ENCODE data around the gene ADAMTS12.

Gene ADAMTS12

DNA sequence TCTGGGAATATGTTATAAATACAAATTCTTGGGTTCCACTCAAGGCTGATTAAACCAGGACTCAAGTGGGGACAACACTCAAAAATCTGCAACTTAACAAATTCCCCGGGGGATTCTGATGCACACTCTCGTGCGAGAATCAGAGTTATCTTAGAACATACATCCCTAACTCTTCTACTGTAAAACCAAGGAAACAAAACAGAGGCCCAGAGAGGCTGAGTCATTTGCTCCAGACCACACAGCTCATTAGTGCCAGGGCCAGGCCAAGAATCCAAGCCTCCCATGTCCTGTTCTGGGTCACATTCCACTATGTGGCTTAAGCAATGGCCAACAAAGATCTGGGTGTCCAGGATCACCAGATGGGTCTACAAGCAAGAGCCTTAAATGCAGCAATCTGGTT is 166.0 kb downstream of the ADAMTS12 start:
- Histone ChIP-seq H3K36me3 (ENCODE audit: insufficient read depth, low read length) (no peaks in the 10 kb centered on the region), H3K27ac (ENCODE audit: low read depth, low read length) (no peak overlapping the region), H3K27me3 (ENCODE audit: control insufficient read depth in 1 of 2, insufficient read depth in 2 of 2, low read length in 2 of 2) (no peaks in the 10 kb centered on the region), H3K4me1 (ENCODE audit: insufficient read depth, low read length) (peaks cover 12% of the 10 kb centered on the region), H3K9me3 (ENCODE audit: low read length) (no peaks in the 10 kb centered on the region), H3K9ac (ENCODE audit: low read length) (no peak overlapping the region), H3K4me3 (ENCODE audit: low read depth in 1 of 2, low read length in 2 of 2) (no peak overlapping the region)

DNA sequence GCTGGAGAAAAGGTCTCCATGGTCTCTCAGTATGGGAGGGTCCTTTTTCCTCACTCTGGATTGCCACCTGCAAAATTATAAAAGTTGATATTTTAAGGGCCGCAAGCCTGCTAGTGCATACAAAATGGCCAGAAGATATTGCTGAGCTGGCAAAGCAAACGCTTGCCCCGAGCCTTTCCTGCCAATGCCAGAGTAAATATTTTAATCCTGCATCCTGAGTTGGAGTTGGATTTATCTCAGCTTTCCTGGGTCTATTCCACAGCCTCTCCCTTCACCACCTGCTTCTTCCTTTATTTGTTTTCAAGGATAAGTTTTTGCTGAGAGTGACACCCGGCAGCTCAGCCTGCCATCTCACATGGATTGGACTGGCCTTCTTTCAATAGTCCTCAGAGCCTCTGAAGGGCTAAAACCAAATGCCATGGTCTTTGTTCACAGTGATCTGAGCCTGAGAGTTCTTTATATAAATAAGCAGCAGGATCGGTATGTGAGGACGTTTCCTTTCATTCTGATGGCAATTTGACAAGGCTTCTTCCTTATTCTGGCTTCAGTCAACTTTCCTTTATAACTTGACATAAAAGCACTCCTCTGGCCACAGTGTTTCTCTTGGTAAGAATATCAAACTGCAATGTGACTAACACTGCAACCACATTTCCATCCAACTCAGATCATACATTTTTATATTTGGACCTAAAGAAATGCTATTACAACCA is 170.1 kb downstream of the ADAMTS12 start:
- Histone ChIP-seq H3K36me3 (ENCODE audit: insufficient read depth, low read length) (no peaks in the 10 kb centered on the region), H3K27me3 (ENCODE audit: control insufficient read depth in 1 of 2, insufficient read depth in 2 of 2, low read length in 2 of 2) (no peaks in the 10 kb centered on the region), H3K27ac (ENCODE audit: low read depth, low read length) (no peak overlapping the region), H3K4me1 (ENCODE audit: insufficient read depth, low read length) (peaks cover 15% of the 10 kb centered on the region), H3K4me3 (ENCODE audit: low read depth in 1 of 2, low read length in 2 of 2) (no peak overlapping the region), H3K9me3 (ENCODE audit: low read length) (no peaks in the 10 kb centered on the region), H3K9ac (ENCODE audit: low read length) (no peak overlapping the region)

DNA sequence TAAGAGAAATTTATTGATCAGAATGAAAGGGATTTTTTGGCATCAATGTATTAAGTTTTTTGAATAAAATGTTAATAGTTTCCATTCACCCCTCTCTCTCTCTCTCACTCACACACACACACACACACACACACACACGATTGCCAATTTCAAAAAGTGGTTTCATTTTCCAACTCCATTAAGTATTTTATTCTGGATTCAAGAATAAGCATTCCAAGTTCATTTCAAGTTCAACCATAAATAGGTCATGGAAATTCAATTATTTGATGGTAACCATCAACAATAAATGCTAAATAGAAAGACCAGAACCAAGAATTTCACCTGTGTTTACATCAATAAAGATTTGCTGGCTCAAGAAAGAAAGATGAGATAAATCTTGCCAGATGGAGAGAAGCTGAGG is 171.6 kb downstream of the ADAMTS12 start:
- Histone ChIP-seq H3K36me3 (ENCODE audit: insufficient read depth, low read length) (no peaks in the 10 kb centered on the region), H3K9me3 (ENCODE audit: low read length) (no peaks in the 10 kb centered on the region), H3K4me1 (ENCODE audit: insufficient read depth, low read length) (peaks cover 15% of the 10 kb centered on the region), H3K27ac (ENCODE audit: low read depth, low read length) (no peak overlapping the region), H3K4me3 (ENCODE audit: low read depth in 1 of 2, low read length in 2 of 2) (no peak overlapping the region), H3K27me3 (ENCODE audit: control insufficient read depth in 1 of 2, insufficient read depth in 2 of 2, low read length in 2 of 2) (no peaks in the 10 kb centered on the region), H3K9ac (ENCODE audit: low read length) (no peak overlapping the region)

DNA sequence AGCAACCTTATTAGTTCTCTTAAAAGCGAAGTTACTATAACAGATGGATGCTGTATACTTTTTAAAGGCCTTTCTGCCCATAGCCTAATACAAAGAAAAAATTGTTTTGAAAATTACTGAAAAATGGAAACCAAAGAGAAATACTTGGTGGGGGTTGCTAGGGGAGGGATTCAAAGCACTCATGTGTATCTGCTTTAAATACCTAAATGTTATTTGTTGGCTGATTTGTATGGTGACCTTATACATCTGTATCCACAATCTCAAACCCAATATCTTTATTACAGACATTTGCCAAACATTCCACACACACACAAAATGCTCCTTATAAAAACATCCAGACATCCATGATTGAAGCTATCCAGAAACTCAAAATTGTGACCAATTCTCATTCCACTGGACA is 172.0 kb downstream of the ADAMTS12 start:
- no peaks in the 10 kb centered on the region for H3K9me3 ChIP-seq (ENCODE audit: low read length)
- H3K27me3 ChIP-seq (ENCODE audit: control insufficient read depth in 1 of 2, insufficient read depth in 2 of 2, low read length in 2 of 2) = no peaks in the 10 kb centered on the region
- no peak overlapping the region for H3K27ac ChIP-seq (ENCODE audit: low read depth, low read length)
- no peak overlapping the region for H3K9ac ChIP-seq (ENCODE audit: low read length)
- peaks cover 15% of the 10 kb centered on the region for H3K4me1 ChIP-seq (ENCODE audit: insufficient read depth, low read length)
- no peak overlapping the region for H3K4me3 ChIP-seq (ENCODE audit: low read depth in 1 of 2, low read length in 2 of 2)
- no peaks in the 10 kb centered on the region for H3K36me3 ChIP-seq (ENCODE audit: insufficient read depth, low read length)

DNA sequence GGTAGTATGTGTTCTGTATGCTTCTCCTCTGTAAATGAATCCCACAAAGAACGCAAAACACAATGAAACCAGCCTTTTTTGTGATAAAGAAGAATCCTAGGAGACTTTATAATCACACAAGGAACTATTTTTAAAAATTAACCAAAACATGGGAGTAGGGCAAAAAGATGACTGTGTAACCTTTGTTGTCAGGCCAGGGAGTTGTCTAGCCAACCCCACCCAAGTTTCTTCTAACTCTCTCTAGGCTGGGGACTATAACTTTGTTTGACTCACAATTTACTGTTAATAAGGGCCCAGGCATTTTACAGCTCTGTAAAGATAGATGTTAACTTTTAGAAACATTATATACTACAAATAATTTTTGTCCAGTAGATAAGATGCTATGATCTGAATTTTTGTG is 176.1 kb downstream of the ADAMTS12 start:
- H3K27me3 ChIP-seq (ENCODE audit: control insufficient read depth in 1 of 2, insufficient read depth in 2 of 2, low read length in 2 of 2) = no peaks in the 10 kb centered on the region
- no peak overlapping the region for H3K4me3 ChIP-seq (ENCODE audit: low read depth in 1 of 2, low read length in 2 of 2)
- H3K36me3 ChIP-seq (ENCODE audit: insufficient read depth, low read length) = no peaks in the 10 kb centered on the region
- H3K9ac ChIP-seq (ENCODE audit: low read length) = no peak overlapping the region
- peaks cover 16% of the 10 kb centered on the region for H3K4me1 ChIP-seq (ENCODE audit: insufficient read depth, low read length)
- no peak overlapping the region for H3K27ac ChIP-seq (ENCODE audit: low read depth, low read length)
- no peaks in the 10 kb centered on the region for H3K9me3 ChIP-seq (ENCODE audit: low read length)

DNA sequence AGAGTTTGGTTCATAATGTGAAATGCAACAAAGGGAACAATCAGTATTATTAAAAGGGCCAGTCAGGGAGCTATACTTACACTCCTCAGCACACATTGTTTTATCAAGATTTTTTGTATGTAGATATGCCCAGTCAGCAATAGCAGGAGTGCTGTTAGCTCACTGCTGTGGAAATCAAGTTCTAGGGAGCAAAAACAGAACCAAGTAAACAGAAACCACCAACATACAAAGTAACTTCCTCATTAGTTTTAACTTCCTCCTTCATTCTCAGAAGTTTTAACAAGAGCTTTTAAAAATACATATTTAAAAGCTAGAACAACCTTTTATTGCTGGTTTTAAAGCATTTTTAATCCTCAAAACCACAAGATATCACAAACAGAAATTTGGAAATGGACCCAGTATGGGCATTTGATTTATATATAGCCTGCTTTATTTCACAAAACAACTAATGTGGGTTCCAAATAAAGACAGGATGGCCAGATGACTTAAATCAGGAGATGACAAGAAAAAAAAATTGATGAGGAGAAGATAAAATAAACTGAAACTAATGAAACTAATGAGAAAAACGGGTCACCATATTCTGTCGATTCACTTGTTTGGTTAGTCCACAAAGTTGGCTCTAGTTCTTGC is 178.5 kb downstream of the ADAMTS12 start:
- H3K36me3 ChIP-seq (ENCODE audit: insufficient read depth, low read length) = no peaks in the 10 kb centered on the region
- no peak overlapping the region for H3K4me3 ChIP-seq (ENCODE audit: low read depth in 1 of 2, low read length in 2 of 2)
- H3K27ac ChIP-seq (ENCODE audit: low read depth, low read length) = no peak overlapping the region
- no peak overlapping the region for H3K9ac ChIP-seq (ENCODE audit: low read length)
- H3K9me3 ChIP-seq (ENCODE audit: low read length) = no peaks in the 10 kb centered on the region
- no peaks in the 10 kb centered on the region for H3K27me3 ChIP-seq (ENCODE audit: control insufficient read depth in 1 of 2, insufficient read depth in 2 of 2, low read length in 2 of 2)
- peaks cover 9% of the 10 kb centered on the region for H3K4me1 ChIP-seq (ENCODE audit: insufficient read depth, low read length)

DNA sequence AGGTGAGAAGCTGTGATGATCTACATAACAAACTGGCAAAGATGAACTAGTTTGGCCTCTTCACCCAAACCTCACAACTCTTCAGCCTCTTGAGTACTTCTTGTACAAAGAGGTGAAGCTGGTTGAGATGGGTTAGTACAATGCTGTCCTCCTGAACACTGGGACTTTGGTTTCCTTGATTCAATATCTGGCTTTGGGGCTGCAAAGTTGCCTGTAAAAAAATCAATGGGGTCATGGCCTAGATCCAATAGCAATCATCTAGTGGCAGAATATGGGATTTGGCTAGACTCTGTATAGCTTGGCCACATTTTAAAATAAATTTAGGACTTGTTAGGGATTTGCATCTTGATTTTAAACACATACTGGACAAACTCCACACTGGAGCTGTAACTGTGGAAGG is 179.1 kb downstream of the ADAMTS12 start:
- Histone ChIP-seq H3K27ac (ENCODE audit: low read depth, low read length) (no peak overlapping the region), H3K4me3 (ENCODE audit: low read depth in 1 of 2, low read length in 2 of 2) (no peak overlapping the region), H3K4me1 (ENCODE audit: insufficient read depth, low read length) (peaks cover 9% of the 10 kb centered on the region), H3K9me3 (ENCODE audit: low read length) (no peaks in the 10 kb centered on the region), H3K9ac (ENCODE audit: low read length) (no peak overlapping the region), H3K27me3 (ENCODE audit: control insufficient read depth in 1 of 2, insufficient read depth in 2 of 2, low read length in 2 of 2) (no peaks in the 10 kb centered on the region), H3K36me3 (ENCODE audit: insufficient read depth, low read length) (no peaks in the 10 kb centered on the region)

DNA sequence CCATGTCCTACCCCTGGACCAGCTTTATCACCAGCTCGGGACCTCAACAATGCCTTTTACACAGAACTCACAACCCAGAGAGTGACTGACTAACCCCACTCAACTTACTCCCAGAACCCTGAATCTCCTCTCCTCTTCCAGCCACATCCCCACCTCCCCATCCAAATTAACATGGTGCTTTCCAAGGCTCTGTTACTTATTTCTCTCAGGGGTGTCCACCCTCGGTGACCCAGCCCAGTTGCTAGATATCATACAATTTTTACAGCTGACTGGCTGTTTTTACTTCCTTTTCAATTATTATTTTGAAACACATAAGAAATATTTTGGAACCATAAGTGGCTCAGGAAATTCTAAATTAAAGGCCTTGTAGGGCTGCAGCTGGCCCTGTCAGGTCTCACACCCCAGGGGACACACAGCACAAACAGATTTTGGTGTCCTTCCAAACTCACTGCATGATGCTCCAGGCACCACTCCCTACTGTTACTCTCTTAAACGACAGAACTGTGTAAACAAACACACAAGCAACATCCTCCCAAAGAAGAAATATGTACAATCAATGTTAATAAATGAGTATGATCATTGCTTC is 180.6 kb downstream of the ADAMTS12 start:
- Histone ChIP-seq H3K9me3 (ENCODE audit: low read length) (no peaks in the 10 kb centered on the region), H3K9ac (ENCODE audit: low read length) (no peak overlapping the region), H3K27ac (ENCODE audit: low read depth, low read length) (no peak overlapping the region), H3K36me3 (ENCODE audit: insufficient read depth, low read length) (no peaks in the 10 kb centered on the region), H3K4me1 (ENCODE audit: insufficient read depth, low read length) (peaks cover 9% of the 10 kb centered on the region), H3K4me3 (ENCODE audit: low read depth in 1 of 2, low read length in 2 of 2) (no peak overlapping the region), H3K27me3 (ENCODE audit: control insufficient read depth in 1 of 2, insufficient read depth in 2 of 2, low read length in 2 of 2) (no peaks in the 10 kb centered on the region)

DNA sequence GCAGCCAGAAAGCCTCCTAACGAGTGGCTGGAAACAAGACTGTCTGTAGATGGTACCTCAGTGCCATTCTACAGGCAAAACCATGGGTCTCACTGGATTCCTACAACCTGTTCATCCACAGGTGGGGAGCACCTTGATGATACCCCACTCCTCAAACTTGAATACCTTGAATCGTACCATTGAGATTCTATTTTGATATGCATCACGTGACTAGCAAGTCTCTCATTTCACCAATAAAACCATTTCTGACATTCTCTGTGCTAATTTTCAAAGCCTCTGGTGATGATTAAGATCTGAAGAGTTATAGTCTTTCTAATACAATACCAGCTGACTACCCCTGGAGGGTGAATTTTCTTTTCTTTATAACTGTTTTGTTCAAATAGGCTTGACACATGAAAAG is 188.9 kb downstream of the ADAMTS12 start:
- H3K9ac ChIP-seq (ENCODE audit: low read length) = no peak overlapping the region
- no peaks in the 10 kb centered on the region for H3K4me1 ChIP-seq (ENCODE audit: insufficient read depth, low read length)
- H3K4me3 ChIP-seq (ENCODE audit: low read depth in 1 of 2, low read length in 2 of 2) = no peak overlapping the region
- H3K36me3 ChIP-seq (ENCODE audit: insufficient read depth, low read length) = no peaks in the 10 kb centered on the region
- no peaks in the 10 kb centered on the region for H3K9me3 ChIP-seq (ENCODE audit: low read length)
- no peak overlapping the region for H3K27ac ChIP-seq (ENCODE audit: low read depth, low read length)
- no peaks in the 10 kb centered on the region for H3K27me3 ChIP-seq (ENCODE audit: control insufficient read depth in 1 of 2, insufficient read depth in 2 of 2, low read length in 2 of 2)

DNA sequence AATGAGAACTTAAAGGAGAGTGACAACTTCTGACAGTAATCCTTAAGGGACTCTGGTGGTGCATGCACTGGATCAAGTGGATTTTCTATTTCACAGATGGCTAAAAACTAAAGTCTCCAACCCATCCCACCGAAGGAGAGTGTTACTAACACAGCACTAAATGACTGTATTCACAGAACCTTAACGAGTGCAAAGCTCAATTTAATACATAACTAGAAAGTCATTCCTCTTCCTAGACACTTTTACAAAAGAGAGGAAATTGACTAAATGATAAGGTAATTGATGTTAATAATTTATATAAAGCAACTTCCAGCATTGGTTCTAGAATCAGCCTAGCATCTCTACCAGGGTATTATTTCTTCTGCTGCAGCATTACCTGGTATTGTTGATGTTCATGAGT is 189.8 kb downstream of the ADAMTS12 start:
- Histone ChIP-seq H3K27me3 (ENCODE audit: control insufficient read depth in 1 of 2, insufficient read depth in 2 of 2, low read length in 2 of 2) (no peaks in the 10 kb centered on the region), H3K4me3 (ENCODE audit: low read depth in 1 of 2, low read length in 2 of 2) (no peak overlapping the region), H3K9me3 (ENCODE audit: low read length) (no peaks in the 10 kb centered on the region), H3K27ac (ENCODE audit: low read depth, low read length) (no peak overlapping the region), H3K36me3 (ENCODE audit: insufficient read depth, low read length) (no peaks in the 10 kb centered on the region), H3K4me1 (ENCODE audit: insufficient read depth, low read length) (no peaks in the 10 kb centered on the region), H3K9ac (ENCODE audit: low read length) (no peak overlapping the region)

DNA sequence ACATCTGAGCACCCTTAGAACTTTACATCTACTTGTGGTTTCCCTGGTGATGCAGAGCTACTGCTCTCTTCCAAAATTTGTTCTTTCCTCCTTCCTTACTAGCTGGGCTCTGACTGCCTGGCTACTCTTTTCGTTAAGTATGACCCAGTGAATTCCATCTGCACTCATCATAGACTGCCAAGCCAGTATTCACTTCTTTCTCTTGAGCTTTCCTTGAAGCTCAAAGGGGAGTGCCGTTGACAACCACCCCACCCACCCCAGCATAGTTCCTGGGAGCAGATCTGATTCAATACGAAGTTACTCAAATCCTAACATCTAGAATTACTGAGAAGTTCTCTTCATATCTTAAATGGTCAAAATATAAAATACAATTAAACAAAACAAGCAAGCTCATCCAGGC is 190.5 kb downstream of the ADAMTS12 start:
- Histone ChIP-seq H3K4me1 (ENCODE audit: insufficient read depth, low read length) (no peaks in the 10 kb centered on the region), H3K9me3 (ENCODE audit: low read length) (no peaks in the 10 kb centered on the region), H3K27ac (ENCODE audit: low read depth, low read length) (no peak overlapping the region), H3K36me3 (ENCODE audit: insufficient read depth, low read length) (no peaks in the 10 kb centered on the region), H3K4me3 (ENCODE audit: low read depth in 1 of 2, low read length in 2 of 2) (no peak overlapping the region), H3K27me3 (ENCODE audit: control insufficient read depth in 1 of 2, insufficient read depth in 2 of 2, low read length in 2 of 2) (no peaks in the 10 kb centered on the region), H3K9ac (ENCODE audit: low read length) (no peak overlapping the region)

DNA sequence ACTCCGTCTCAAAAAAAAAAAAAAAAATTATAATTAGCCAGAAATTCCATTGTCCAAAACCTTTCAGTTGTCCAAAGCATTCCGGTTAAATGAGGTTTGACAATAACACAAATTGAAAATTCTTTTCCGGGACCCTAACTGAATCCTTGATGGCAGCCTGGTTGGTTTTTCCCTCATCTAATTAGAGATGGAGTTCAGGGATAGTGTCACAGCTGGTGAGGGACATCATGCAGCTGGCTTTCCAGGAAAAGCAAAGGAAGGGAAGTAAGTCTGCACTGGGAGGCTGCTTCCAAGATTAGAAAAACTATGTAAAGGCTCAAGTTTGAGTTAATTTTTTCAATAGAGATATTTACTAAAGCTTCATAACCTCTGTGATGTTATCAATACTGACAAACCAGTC is 195.4 kb downstream of the ADAMTS12 start:
- Histone ChIP-seq H3K9me3 (ENCODE audit: low read length) (no peaks in the 10 kb centered on the region), H3K4me1 (ENCODE audit: insufficient read depth, low read length) (no peaks in the 10 kb centered on the region), H3K9ac (ENCODE audit: low read length) (no peak overlapping the region), H3K27ac (ENCODE audit: low read depth, low read length) (no peak overlapping the region), H3K4me3 (ENCODE audit: low read depth in 1 of 2, low read length in 2 of 2) (no peak overlapping the region), H3K27me3 (ENCODE audit: control insufficient read depth in 1 of 2, insufficient read depth in 2 of 2, low read length in 2 of 2) (no peaks in the 10 kb centered on the region), H3K36me3 (ENCODE audit: insufficient read depth, low read length) (no peaks in the 10 kb centered on the region)

Measured in muscle layer of colon (tissue), 2 donors.